ENCODE results near the gene PPA1. TPM values are rescaled to one million over a fixed set of nuclear protein-coding genes. Genes with fewer than 3 reads are reported as not detected.

Gene PPA1
- polyA plus RNA-seq, 1 donor from 2014 or later = 402 TPM

- TF ChIP-seq REST (IDR thresholded peaks at IDR 0.05; ENCODE audit: borderline replicate concordance) (no peak), RAD21 (conservative IDR thresholded peaks at IDR 0.05) (no peak)
- TF ChIP-seq, protein P1, sequence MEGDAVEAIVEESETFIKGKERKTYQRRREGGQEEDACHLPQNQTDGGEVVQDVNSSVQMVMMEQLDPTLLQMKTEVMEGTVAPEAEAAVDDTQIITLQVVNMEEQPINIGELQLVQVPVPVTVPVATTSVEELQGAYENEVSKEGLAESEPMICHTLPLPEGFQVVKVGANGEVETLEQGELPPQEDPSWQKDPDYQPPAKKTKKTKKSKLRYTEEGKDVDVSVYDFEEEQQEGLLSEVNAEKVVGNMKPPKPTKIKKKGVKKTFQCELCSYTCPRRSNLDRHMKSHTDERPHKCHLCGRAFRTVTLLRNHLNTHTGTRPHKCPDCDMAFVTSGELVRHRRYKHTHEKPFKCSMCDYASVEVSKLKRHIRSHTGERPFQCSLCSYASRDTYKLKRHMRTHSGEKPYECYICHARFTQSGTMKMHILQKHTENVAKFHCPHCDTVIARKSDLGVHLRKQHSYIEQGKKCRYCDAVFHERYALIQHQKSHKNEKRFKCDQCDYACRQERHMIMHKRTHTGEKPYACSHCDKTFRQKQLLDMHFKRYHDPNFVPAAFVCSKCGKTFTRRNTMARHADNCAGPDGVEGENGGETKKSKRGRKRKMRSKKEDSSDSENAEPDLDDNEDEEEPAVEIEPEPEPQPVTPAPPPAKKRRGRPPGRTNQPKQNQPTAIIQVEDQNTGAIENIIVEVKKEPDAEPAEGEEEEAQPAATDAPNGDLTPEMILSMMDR (IDR thresholded peaks at IDR 0.05; ENCODE audit: poor library complexity, severe bottlenecking) = no peak
- Histone ChIP-seq H3K4me2 (ENCODE audit: low read length) (no peak overlapping the region), H3K79me2 (replicated peaks; ENCODE audit: insufficient read depth, low read length) (no peaks in the 10 kb centered on the region), H3F3A (ENCODE audit: insufficient read depth, low read length, poor library complexity, severe bottlenecking) (no peaks in the 10 kb centered on the region), H3K9ac (ENCODE audit: low read length) (no peak overlapping the region), H3K9me3 (ENCODE audit: low read length) (no peaks in the 10 kb centered on the region), H4K20me1 (ENCODE audit: insufficient read depth) (no peaks in the 10 kb centered on the region), H3K4me3 (ENCODE audit: low read length) (no peak overlapping the region), H3K9me2 (ENCODE audit: insufficient read depth, low read length) (no peaks in the 10 kb centered on the region), H3K36me3 (ENCODE audit: insufficient read depth, low read length) (no peaks in the 10 kb centered on the region), H2AFZ (ENCODE audit: low read depth, low read length) (no peak overlapping the region), H3K27ac (ENCODE audit: low read length) (no peak overlapping the region), H3K27me3 (ENCODE audit: insufficient read depth, low read depth, low read length) (no peaks in the 10 kb centered on the region)
Measured at GRCh38 chr10:70254778-70255328, 21.6 kb upstream of the PPA1 start.

DNA sequence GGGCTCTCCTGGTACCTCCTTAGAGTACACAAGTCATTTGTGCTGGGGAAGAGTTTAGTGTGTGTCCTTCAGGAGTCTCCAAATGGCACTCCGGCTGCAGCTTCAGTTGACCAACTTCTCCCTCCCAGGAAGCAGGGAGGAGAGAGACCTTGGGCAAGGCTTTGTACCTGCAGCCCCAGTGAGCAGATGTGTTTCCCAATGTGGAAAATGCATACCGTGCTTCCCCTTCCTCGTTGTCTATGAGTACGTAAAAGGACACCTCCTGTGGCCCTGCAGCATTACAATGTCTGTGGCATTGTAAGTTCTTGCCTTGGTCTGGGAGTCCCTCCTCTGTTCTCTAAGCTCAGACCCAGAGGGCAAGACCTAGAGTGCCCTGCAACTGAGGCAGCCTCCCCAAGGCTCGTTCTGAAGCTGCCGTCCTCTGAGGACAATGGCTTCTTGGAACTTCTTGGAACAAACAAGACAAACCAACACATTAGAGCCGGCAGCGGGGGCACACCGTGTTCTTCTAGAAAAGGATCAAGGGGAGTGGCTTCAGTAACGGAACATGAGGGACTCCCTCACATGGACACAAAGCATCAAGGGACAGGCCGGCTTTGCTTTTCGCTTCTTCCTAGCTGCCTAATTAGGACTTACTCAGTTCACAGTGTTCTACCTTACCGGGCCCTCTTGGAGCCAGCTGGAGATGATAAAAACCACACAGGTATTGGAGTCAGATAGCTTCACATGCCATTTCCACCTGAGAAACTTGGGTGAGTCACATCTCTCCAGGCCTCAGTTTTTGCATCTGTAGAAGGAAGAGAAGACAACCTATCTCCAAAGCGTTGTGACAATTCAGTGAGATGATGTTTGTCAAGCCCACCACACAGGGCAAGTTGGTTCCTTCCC, 20.9 kb upstream of the PPA1 start:
- H3F3A ChIP-seq (ENCODE audit: insufficient read depth, low read length, poor library complexity, severe bottlenecking) = no peaks in the 10 kb centered on the region
- no peaks in the 10 kb centered on the region for H3K9me2 ChIP-seq (ENCODE audit: insufficient read depth, low read length)
- no peak overlapping the region for H2AFZ ChIP-seq (ENCODE audit: low read depth, low read length)
- no peaks in the 10 kb centered on the region for H4K20me1 ChIP-seq (ENCODE audit: insufficient read depth)
- H3K36me3 ChIP-seq (ENCODE audit: insufficient read depth, low read length) = no peaks in the 10 kb centered on the region
- no peaks in the 10 kb centered on the region for H3K79me2 ChIP-seq (replicated peaks; ENCODE audit: insufficient read depth, low read length)
- no peaks in the 10 kb centered on the region for H3K27me3 ChIP-seq (ENCODE audit: insufficient read depth, low read depth, low read length)
- no peaks in the 10 kb centered on the region for H3K9me3 ChIP-seq (ENCODE audit: low read length)
- TF ChIP-seq POLR2AphosphoS5 (IDR thresholded peaks at IDR 0.05) (no peak), SMC3 (conservative IDR thresholded peaks at IDR 0.05; ENCODE audit: poor library complexity) (no peak), EZH2 (IDR thresholded peaks at IDR 0.05; ENCODE audit: borderline replicate concordance, insufficient read depth, low read length, poor library complexity, severe bottlenecking) (no peak), REST (IDR thresholded peaks at IDR 0.05; ENCODE audit: borderline replicate concordance) (no peak)
- no peak overlapping the region for H3K4me3 ChIP-seq (ENCODE audit: low read length)
- H3K27ac ChIP-seq (ENCODE audit: low read length) = no peak overlapping the region
- H3K9ac ChIP-seq (ENCODE audit: low read length) = no peak overlapping the region
- no peak overlapping the region for H3K4me2 ChIP-seq (ENCODE audit: low read length)

Data from neural cell (in vitro differentiated cells).